ENCODE measurements around the gene BRI3.
A peak's percentile ranks its signal among the peaks of the same experiment; 100 is the strongest.

BRI3 gene

DNA sequence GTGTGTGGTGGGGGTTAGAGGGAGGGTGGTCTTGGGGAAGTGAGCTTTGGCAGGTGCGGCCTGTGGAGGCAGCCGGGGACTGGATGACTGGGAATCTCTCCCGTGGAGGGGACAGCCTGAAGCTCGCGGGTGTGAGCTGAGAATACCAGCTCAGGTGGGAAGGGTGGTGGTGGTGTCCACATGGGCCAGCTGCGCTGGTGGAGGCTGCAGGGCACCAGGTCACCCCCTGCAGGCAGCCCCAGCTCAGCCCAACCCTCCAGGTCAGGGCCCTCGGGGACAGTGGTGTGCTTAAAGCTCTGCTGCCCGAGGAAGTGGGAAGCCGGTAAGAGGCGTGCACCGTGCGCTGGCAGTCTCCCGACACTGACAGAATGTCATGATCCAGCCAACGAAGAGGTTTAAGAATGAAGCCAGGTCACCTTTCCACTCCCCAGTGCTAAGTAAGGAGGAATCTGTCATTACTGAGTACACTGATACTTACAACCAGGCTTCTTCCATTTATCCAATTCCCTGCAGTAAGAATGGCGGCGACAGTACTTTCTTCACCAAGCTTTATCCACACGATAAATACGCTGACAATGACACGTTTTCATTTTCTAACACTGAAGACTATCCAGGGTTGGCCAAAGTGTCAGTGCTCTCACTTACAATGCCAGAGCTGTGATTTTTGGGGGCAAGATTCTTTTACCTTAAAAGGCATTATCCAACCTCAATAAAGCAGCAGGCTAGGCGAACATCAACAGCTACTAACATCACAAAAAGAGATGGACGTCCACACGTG, 20.4 kb downstream of the BRI3 start:
- H3K27ac ChIP-seq, result no peak overlapping the region
- POLR2A ChIA-PET (ENCODE audit: low non-redundant PET), result interaction anchor here (0.6 kb wide), 1 partner anchor 19 kb away, joined by 3 read pairs; no protein-coding TSS in a partner anchor
- CTCF ChIA-PET, result no interaction called here
- TF ChIP-seq, protein P1, sequence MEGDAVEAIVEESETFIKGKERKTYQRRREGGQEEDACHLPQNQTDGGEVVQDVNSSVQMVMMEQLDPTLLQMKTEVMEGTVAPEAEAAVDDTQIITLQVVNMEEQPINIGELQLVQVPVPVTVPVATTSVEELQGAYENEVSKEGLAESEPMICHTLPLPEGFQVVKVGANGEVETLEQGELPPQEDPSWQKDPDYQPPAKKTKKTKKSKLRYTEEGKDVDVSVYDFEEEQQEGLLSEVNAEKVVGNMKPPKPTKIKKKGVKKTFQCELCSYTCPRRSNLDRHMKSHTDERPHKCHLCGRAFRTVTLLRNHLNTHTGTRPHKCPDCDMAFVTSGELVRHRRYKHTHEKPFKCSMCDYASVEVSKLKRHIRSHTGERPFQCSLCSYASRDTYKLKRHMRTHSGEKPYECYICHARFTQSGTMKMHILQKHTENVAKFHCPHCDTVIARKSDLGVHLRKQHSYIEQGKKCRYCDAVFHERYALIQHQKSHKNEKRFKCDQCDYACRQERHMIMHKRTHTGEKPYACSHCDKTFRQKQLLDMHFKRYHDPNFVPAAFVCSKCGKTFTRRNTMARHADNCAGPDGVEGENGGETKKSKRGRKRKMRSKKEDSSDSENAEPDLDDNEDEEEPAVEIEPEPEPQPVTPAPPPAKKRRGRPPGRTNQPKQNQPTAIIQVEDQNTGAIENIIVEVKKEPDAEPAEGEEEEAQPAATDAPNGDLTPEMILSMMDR (conservative IDR thresholded peaks at IDR 0.05; ENCODE audit: low read depth), result no peak
- no peak for DNase-seq (ENCODE audit: low spot score)

DNA sequence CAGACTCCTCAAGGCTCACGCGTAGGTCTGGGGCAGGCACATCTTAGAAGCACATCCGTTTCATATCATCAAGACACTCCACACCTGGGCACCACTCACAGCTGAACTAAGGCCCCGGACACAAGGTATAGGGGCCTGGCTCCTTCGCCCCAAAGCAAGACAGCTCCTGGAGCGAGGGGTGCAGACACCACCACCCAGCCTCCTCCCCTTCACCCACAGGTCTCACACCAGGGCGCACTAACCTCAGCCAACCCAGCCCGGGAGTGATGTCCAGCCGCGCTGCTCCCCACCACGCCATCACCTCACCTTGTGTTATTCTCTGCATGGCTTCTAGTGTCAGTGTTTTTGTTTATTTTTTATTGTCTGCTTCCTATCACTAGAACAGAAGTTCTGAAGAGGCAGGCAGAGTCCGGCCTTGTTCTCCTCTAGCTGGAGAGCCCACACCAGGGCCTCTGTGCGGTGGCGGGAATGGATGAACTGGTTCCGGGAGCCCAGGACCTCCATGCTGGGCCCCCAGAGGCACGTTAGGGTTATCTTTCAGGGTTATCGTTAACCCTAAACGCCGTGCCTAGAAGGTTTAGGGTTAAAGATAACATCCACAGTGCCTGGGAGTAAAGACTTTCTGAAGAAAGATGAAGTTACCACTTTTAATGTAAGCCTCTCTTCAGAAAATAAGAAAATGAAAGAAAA, 21.8 kb downstream of the BRI3 start:
- no peak for DNase-seq (ENCODE audit: low spot score)
- POLR2A ChIA-PET (ENCODE audit: low non-redundant PET), result no interaction called here
- CTCF ChIA-PET, result no interaction called here
- H3K27ac ChIP-seq, result peak overlapping the region; percentile 3; the same call in 1 of the 2 replicates
- TF ChIP-seq, protein P1 (conservative IDR thresholded peaks at IDR 0.05; ENCODE audit: low read depth), result no peak

DNA sequence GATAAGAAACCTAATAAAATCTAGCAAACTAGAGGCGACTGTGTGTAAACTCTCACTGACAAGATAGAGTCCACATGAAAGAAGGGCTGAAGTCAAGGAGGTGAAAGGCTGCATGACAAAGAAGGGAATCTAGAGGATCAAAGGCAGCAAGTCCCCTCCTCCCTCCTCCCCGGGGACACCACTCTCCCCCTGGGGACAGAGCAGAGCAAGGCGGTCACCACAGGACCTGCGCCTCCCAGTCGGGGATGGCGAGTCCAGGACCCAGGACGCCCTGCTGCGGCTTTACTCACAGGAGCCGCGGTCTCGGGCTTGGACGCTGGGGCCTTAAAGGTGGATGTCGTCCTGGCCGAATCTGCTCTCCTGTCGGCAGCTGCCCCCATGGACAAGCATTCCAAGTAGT, 22.4 kb downstream of the BRI3 start:
- TF ChIP-seq, protein P1 (conservative IDR thresholded peaks at IDR 0.05; ENCODE audit: low read depth), result no peak
- POLR2A ChIA-PET (ENCODE audit: low non-redundant PET), result no interaction called here
- CTCF ChIA-PET, result no interaction called here
- H3K27ac ChIP-seq, result no peak overlapping the region
- DNase-seq (ENCODE audit: low spot score), result no peak

DNA sequence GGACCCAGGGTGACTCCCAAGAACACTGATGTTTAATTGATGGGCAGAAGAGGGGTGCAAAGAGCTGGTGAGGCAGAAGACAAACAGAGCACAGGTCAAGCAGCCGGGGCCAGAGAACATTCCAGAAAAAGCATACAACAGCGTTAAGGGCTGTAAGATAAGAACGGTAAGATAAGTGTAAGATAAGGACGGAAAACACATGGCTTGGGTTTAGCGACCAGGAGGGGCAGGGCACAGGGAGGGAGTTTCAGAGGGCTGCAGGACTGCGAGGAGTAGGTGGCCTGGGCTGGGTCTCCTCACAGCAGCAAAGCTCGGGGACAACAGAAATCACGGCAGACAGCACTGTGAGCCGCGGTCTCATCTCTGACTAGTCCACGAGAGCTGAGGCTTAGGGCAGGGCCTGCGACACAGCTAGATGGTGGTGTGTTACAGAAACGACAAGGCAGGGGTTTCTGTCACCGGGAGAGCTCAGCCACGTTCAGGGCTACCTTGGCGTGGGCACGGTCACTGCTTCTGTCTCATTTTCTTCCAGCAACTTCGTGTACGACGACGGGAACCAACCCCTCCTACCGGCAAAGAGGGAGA, 24.6 kb downstream of the BRI3 start:
- CTCF ChIA-PET, result interaction anchor here (0.6 to 0.7 kb wide), 2 partner anchors 182 to 184 kb away, joined by 3 to 4 read pairs; no protein-coding TSS in a partner anchor
- POLR2A ChIA-PET (ENCODE audit: low non-redundant PET), result no interaction called here

DNA sequence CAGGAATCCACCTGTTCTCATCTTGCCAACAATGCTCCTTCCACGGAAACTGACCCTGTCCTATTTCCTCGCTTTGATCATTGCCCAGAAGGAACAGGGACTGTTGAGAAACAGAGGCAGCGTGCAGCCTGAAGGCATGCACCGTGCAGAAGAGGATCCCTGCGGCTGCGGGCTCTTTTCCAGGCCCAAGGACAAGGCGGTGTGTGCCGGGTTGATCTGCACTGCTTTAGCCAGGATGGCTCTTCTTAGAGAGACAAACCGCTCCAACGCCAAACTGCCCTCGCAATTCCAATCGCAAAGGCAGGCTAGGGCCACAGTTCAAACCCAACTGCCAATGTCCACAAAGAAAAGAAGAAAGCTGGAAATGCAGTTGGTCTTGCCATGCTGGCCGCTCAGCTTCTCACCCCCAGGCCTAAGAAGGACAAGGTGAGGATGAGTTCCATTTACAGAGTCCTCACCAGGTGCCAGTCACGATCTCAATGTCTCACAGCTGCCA, 26.5 kb downstream of the BRI3 start:
- CTCF ChIA-PET, result interaction anchor here (0.6 kb wide), 2 partner anchors 534 to 619 kb away, joined by 3 read pairs; no protein-coding TSS in a partner anchor
- POLR2A ChIA-PET (ENCODE audit: low non-redundant PET), result no interaction called here
- peak overlapping the region; percentile 18; the same call in 1 of the 2 replicates for H3K27ac ChIP-seq
- no peak for DNase-seq (ENCODE audit: low spot score)
- TF ChIP-seq, protein P1 (conservative IDR thresholded peaks at IDR 0.05; ENCODE audit: low read depth), result no peak

More for the DNA sequence above, 24.6 kb downstream of the BRI3 start:
- DNase-seq (ENCODE audit: low spot score), result no peak
- H3K27ac ChIP-seq, result peak overlapping the region; percentile 1; the same call in 1 of the 2 replicates
- TF ChIP-seq, protein P1 (conservative IDR thresholded peaks at IDR 0.05; ENCODE audit: low read depth), result no peak

- H3K27ac ChIP-seq, result no peak overlapping the region
- DNase-seq (ENCODE audit: low spot score), result no peak
- TF ChIP-seq, protein P1 (conservative IDR thresholded peaks at IDR 0.05; ENCODE audit: low read depth), result no peak
- CTCF ChIA-PET, result interaction anchor here (0.7 kb wide), 1 partner anchor 12 kb away, joined by 3 read pairs; no protein-coding TSS in a partner anchor
- POLR2A ChIA-PET (ENCODE audit: low non-redundant PET), result no interaction called here
Observed at GRCh38 chr7:98309566-98309965, 28.1 kb downstream of the BRI3 start.
